HG03103 (cell line): ENCODE results near the gene PPP1R12A.

Source experiments
- ATAC-seq: cut with Tn5 transposase; IDR thresholded peaks from one replicate; pipeline ENCODE4 v1.9.1; 2021; ENCODE audit warnings: low read depth; ENCODE audit not compliant: unreplicated experiment

The PPP1R12A gene

DNA sequence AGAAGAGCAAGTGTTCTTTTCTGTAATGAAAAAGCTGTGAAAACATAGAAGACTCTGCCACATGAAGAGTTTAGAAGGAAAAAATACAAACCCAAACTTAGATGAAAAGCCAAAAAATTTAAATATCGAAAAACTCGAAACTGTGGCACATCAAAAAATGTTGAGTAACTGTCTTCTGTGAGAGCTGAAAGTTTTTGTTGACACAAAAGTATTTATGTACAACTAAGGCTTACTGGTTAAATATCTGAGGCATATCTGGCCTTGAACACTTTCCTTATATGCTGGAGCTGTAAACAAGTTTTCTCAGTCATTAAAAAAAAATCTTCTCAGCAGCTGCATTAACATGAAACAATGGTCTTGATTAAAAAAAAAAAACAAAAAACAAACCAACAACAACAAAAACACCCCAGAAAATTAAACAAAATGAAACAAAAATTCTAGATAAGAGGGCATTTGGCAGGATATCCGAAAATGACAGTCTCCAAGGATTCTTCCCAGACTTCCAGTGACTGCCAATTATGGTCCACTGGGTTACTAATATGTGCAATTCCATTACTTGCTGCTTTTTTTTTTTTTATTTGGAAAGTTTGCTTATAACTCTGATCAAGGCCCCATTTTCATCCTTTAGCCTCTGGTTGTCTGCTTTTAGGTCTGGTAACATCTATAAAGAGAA, 159.4 kb downstream of the PPP1R12A start:
- no peak for ATAC-seq

- no peak for ATAC-seq
Measured at GRCh38 chr12:79773896-79774295, 161.0 kb downstream of the PPP1R12A start.

- ATAC-seq = no peak
Measured at GRCh38 chr12:79769860-79770485, 164.9 kb downstream of the PPP1R12A start.

- no peak for ATAC-seq
Measured at GRCh38 chr12:79769189-79769859, 165.6 kb downstream of the PPP1R12A start.

DNA sequence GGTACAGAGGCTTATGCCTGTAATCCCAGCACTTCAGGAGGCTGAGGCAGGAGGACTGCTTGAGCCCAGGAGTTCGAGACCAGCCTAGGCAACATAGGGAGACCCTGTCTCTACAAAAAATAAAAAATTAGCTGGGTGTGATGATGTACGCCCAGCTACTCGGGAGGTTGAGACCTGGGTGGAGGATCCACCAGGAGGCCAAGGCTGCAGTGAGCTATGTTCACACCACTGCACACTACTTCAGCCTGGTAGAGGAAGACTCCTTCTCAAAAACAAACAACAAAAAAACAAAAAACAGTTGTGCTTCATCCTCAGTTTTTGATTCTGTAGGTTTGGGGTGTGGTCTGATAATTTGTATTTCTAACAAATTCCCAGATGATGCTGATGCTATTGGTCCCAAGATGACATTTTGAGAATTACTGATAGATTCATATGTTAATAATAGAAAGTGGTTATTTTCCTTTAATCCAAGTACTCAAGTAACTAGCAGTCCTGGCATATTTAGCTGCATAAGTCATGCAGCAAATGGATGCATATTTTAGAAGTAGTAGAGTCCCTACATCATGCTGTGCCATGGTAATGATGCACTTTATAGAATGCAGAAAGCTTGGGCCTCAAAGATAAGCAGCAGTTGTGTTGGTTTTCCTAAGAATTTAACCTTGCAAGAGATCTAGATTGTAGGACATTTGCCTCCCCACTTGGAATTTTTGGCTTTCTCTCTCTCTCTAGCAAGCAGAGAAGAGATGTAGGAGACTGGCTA, 168.0 kb downstream of the PPP1R12A start:
- no peak for ATAC-seq

DNA sequence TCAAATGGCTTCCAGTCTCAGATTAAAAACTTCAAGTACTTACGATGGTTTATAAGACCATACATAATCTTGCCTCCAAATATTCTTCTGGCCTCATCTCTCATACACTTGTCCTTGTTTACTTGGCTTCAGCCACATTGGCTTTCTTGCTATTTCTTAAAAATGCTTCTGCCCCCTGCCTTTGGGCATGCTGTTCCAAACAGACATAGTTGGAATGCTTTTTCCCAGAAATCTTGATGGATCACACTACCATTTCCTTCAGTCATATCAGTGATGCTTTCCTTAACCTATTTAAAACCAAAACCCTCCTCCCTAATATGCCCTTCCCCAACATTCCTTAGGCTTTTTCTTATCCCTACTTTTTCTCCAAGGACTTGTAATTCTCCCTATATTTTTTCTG, 169.7 kb downstream of the PPP1R12A start:
- no peak for ATAC-seq

DNA sequence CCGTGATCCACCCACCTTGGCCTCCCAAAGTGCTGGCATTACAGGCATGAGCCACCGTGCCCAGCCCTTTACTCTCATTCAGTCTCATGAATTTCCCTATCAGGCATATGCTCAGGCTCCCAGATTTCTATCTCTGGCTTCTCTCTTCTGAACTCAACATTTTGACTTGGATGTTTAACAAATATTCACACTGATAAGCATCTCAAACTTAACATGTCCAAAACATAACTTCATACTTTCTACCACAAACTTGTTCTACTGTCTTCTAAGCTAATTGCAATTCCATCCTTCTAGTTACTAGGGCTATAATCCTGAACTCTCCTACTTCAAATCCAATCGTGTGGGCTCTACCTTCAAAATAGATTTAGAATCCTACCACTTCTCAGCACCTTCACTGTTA, 170.3 kb downstream of the PPP1R12A start:
- ATAC-seq = no peak

DNA sequence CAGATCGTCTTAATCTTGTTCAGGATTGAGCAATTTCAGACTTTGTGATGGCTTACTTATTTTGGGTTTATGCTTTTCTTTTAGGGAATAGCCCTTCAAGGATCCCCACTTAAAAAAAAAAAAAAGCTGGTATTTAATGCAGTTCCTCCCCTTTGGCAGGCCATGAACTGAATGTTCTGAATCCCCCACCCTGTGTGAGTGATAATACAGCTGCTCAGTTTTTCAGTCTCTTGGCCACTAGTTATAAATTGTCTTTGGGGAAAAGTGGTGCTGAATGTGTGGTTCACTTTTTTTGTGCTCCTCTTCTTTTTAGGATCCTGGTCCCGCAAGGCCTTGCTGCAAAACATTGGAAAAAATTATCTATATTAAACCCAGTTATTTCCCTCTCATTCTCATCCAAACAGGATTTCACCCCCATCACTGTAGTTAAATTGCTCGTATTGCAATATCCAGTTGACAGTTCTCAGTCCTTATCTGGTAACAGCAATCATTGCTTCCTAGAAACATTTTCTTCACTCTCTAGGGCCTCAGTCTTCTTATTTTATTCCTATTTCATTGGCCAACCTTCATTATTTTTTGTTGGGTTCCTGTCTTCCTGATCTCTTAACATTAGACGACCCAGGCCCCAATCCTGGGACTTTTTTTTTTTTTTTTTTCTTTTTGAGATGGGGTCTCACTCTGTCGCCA, 171.0 kb downstream of the PPP1R12A start:
- no peak for ATAC-seq

DNA sequence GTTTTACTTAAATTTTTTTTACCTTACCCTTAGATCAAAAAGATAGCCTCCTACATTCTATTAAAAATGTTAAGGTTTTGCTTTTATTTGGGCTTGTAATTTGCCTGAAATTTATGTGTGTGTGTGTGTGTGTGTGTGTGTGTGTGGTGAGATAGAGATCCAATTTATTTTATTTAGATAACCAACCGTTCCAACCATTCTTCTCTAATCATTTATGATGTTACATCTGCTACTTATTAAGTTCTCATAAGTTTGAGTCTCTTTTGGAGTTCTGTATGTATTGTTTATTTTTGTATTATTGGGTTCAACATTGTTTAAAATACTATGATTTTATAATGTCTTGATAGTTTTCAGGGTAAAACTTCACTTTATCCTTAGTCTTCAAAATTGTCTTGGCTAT, 173.6 kb downstream of the PPP1R12A start:
- ATAC-seq = no peak

DNA sequence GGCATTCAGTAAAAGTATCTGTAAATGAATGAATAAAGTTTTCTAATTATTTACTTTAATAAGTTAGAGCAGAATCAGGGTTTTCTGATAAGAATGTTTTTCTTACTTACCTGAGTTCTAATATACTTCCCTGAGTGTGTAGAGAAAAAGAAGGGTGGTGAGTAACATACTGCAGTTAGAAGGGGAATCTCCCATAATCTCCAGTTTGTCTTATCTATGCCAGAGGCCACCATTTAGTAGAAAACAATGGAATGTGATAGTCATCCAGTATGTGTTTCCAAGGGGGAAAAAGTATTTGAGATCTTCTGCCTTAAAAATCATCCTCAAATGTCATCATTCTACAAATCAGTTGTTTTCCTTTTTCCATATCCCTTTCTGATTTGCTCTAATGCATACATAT, 187.6 kb downstream of the PPP1R12A start:
- ATAC-seq = no peak

GRCh38 chr12:79737875-79738718, 196.8 kb downstream of the PPP1R12A start:
- peak; percentile 94 for ATAC-seq

DNA sequence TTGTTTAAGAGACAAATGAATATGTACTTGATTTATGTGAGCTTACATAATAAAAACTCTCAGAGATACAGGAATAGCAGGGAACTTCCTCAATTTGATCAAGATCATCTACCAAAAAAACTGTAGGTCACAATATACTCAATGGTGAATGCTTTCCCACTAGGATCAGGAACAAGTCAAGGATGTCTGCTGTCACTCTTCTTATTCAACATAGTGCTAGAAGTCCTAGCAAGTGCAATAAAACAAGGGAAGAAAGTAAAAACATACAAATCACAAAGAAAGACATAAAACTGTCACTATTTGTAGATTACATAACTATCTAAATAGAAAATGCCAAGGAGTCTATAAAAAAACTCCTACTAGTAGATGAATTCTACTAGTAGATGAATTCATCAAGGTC, 202.3 kb downstream of the PPP1R12A start:
- ATAC-seq = no peak

- no peak for ATAC-seq
Measured at GRCh38 chr12:79725987-79726386, 208.9 kb downstream of the PPP1R12A start.
